Central memory CD4-positive, alpha-beta T cell (primary cell): Measurements from ENCODE around the gene ELF1.
"Not testable (repeated sequence)": the region's sequence is repeated elsewhere in the genome, so short reads cannot be mapped to it uniquely, and the experiment has no call there.

ENCODE experiments used
- DNase-seq: peaks from one replicate; pipeline ENCODE4 v3.0.0; 2022

The ELF1 gene

GRCh38 chr13:41040584-41041334 lies 21.6 kb upstream of the ELF1 start:
- no peak for DNase-seq

GRCh38 chr13:41039746-41040145 lies 20.6 kb upstream of the ELF1 start:
- no peak for DNase-seq

DNA sequence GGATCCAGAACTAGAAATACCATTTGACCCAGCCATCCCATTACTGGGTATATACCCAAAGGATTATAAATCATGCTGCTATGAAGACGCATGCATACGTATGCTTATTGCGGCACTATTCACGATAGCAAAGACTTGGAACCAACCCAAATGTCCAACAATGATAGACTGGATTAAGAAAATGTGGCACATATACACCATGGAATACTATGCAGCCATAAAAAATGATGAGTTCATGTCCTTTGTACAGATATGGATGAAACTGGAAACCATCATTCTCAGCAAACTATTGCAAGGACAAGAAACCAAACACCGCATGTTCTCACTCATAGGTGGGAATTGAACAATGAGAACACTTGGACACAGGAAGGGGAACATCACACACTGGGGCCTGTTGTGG lies 17.4 kb upstream of the ELF1 start:
- not testable (repeated sequence) for DNase-seq

DNA sequence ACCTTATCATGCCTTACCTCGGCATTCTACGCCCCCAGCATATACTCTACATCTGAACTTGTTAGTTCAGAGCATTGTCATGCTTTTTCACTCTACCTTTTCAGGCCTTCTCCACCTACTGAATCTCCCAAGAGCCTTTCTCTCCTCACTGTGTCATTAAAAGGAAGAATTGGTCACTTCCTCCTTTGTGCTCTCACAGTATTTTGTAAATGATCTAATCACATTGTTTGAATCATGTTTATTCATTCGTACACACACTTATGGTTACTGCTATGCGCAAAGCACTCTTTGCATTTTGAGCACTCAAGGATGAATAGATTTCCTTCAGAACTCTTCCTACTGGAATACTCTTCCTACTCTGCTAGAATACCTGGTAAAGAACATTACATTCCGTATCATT lies 15.8 kb upstream of the ELF1 start:
- no peak for DNase-seq

GRCh38 chr13:41034382-41034781 lies 15.3 kb upstream of the ELF1 start:
- DNase-seq: no peak

- DNase-seq: no peak
These were observed 13.7 kb upstream of the ELF1 start for GRCh38 chr13:41032691-41033376.

- DNase-seq: no peak
These were observed 10.5 kb upstream of the ELF1 start for GRCh38 chr13:41029629-41030028.

- DNase-seq: no peak
These were observed 8.9 kb upstream of the ELF1 start for GRCh38 chr13:41028051-41028450.

DNA sequence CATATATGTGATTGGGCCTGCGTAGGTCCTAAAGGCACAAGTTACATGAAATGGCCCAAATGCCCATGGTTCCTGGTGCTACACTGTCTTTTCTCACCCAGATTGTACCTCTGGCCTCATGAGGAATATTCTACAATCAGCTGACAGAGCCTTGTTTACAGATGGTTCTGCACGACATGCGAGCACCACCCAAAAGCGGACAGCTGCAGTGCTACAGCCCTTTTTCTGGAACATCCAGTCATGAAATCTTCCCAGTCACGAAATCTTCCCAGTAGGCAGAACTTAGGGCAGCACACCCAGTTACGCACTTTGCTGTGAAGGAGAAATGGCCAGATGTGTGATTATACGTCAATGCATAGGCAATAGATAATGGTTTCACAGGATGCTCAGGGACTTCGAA lies 7.7 kb upstream of the ELF1 start:
- DNase-seq: no peak

GRCh38 chr13:41025518-41025917 lies 6.4 kb upstream of the ELF1 start:
- DNase-seq: no peak

DNA sequence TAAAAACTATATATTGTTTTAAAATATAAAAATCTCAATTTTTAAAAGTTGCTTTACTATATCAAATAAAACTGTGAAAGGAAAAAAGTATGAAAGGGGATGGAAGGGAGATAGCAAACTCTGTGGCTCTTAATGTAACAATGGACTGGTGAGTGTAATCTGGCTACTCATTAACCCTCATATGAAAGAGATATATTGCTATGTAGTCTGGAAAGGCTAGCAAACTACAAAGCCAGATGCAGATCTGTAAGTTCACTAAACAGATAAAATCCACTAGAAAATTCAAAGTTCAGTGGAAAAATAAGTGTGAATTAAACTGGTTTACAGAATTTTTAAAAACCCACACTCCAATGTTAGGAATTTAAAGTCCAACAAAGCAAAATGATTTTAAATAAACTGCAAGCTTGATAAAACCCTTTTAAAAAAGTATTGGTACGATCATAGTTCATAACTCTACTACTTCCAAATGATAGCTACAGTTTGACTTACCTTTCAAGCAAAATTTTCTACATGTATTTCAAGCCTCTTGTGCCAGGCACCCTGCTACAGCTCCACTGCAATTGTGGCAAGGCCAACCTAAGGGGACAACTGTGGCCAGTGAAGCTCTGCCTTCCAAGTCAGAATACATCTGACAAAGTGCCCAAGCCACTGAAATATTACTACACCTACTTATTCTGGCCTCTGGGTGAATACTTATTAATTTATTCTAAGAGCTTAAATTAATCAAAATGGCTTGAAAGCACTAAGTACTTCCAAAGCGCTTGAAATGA lies 647 bp upstream of the ELF1 start:
- no peak for DNase-seq

GRCh38 chr13:41018602-41018948 lies 541 bp downstream of the ELF1 start:
- DNase-seq: no peak

GRCh38 chr13:41017817-41018601 lies 1.1 kb downstream of the ELF1 start:
- no peak for DNase-seq

- no peak for DNase-seq
These were observed 2.0 kb downstream of the ELF1 start for GRCh38 chr13:41017159-41017558.

DNA sequence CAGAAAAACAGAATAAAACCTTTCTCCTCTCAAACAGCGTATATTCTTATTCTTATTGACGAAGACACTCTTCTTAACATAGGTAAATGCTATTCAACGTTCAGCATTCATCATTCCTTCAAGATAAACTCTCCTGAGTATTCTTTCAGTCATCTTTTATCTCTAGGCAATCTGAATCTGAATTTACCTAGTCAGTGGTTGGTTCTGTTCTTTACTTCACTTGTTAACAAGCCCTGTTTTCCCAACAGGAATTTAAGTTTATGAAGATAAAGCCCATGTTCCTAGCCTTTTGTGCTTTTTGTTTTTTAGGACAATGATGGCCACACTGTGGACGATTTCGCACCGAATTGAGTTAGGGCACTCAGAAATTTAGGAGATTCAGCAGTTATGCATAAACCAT lies 3.2 kb downstream of the ELF1 start:
- DNase-seq: no peak

- no peak for DNase-seq
These were observed 5.3 kb downstream of the ELF1 start for GRCh38 chr13:41013835-41014234.

- DNase-seq: no peak
These were observed 6.6 kb downstream of the ELF1 start for GRCh38 chr13:41012536-41012935.

DNA sequence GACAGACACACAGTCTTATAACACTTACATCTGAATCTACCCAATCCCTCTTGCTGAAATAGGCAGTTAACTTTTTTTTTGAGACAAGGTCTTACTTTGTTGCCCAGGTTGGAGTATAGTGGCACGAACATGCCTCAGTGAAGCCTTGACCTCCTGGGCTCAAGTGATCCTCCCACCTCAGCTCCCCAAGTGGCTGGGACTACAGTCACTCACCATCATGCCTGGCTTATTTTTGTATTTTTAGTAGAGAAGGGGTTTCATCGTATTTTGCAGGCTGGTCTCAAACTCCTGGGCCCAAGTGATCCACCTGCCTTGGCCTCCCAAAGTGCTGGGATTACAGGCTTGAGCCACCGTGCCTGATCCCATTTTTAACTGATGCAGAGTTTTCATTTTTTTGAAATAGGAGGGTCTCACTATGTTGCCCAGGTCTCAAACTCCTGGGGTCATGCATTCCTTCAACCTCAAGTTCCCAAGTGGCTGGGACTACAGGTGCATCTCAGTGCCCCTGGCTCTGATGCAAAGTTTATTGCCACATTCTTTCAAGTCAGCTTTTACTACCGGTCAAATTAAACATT lies 7.6 kb downstream of the ELF1 start:
- no peak for DNase-seq

GRCh38 chr13:41008349-41008980 lies 10.7 kb downstream of the ELF1 start:
- DNase-seq: no peak

DNA sequence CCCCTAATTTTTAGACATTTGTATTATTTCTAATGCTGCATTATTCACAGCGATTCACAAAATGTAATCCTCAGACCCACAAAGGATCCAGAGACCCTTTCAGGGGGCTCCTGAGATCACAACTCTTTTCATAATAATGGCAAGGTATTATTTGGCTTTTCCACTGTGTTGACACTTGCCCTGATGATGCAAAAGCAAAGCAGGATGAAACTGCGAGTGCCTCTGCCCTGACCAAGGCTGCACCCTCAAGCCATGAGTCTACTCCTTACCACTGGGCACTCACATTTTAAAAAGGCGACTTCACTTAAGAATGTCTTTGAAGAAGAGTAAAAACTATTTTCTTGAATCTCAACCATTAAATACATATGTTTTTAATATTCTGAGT lies 11.4 kb downstream of the ELF1 start:
- no peak for DNase-seq

DNA sequence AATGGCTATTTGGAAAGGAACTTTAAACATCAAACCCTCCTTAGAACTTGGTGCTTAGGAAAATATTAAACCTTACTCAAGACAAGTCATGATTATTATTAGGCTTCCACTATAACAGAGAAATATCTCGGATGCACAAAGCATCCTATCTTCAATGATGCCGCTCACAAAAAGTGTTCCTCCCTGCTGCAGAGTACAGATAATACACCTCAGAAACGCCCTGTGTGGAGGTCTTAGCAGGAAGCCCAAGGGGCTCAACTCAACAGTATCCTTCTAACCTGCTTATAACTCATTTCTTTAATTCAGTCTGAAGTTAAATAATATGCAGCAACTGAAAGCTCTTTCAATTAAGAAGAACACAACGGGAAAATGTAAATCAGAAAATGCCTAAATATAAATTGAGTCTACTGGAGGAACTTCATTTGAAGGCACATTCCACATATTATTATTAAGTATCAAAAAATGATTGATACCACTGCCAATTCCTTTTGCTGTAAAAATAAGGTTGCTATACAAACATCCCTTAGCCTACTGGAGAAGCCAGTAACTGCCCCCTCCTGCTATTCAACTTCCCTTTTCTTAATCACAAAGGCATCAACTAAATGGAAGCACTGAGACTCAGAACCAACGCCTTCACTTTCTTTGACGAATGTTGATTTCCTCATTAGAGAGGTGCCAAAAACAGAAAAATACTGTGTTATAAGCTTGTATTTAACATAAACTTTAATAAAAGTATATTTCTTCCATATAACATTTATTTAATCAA lies 12.0 kb downstream of the ELF1 start:
- DNase-seq: no peak

DNA sequence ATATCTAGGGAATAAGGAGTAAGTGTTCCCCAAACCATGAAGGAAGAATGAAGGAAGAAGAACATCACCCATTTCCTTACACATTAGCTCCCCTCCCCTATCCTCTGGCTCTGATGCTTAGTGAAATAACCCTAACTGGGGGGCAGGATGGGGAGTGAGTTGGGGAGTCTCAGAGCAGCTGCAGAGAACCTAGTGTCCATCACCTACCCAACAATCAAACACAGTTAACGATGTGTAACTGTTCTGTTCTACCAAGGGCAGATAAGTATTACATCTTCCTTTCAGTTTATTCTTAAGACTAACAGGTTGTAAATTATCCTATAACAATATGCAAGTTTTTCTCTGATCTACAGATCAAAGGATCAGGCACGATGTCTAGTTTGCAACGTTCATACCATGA lies 12.8 kb downstream of the ELF1 start:
- DNase-seq: no peak
